Activated CD4-positive, alpha-beta memory T cell treated with anti-CD3 and anti-CD28 coated beads, Interleukin-2, amount 10 ng/mL, durations not matched to agents 7 days and 5 days (primary cell): ENCODE data around the gene GMDS. TPM values are rescaled to one million over a fixed set of nuclear protein-coding genes. Genes with fewer than 3 reads are reported as not detected.
"Not testable (repeated sequence)": the region's sequence is repeated elsewhere in the genome, so short reads cannot be mapped to it uniquely, and the experiment has no call there.

Experiments used
- CTCF ChIA-PET: fragments of 350-600 bp; sonication (Branson Sonifier 250); formaldehyde crosslinking; loops from one replicate; lab custom pipeline; 2021; ENCODE audit warnings: antibody characterized with exemption, inconsistent platforms; lab: Charles Lee
- POLR2A ChIA-PET: fragments of 350-600 bp; sonication (Branson Sonifier 250); formaldehyde crosslinking; loops from one replicate; lab custom pipeline; 2021; ENCODE audit warnings: antibody characterized with exemption; lab: Charles Lee
- DNase-seq: peaks from one replicate; pipeline ENCODE4 v3.0.0-alpha.2; 2020
- H3K27ac Mint-ChIP-seq: one replicate; pipeline ENCODE4 v1.8.0; 2021; ENCODE audit warnings: mild to moderate bottlenecking, mixed read lengths
- H3K27me3 Mint-ChIP-seq: one replicate; pipeline ENCODE4 v1.8.0; 2021; ENCODE audit warnings: mixed read lengths
- H3K36me3 Mint-ChIP-seq: one replicate; pipeline ENCODE4 v1.8.0; 2021; ENCODE audit warnings: low read depth, mixed read lengths
- H3K4me1 Mint-ChIP-seq: one replicate; pipeline ENCODE4 v1.8.0; 2021; ENCODE audit warnings: mixed read lengths
- H3K4me3 Mint-ChIP-seq: one replicate; pipeline ENCODE4 v1.8.0; 2021; ENCODE audit warnings: mild to moderate bottlenecking, mixed read lengths
- H3K9me3 Mint-ChIP-seq: one replicate; pipeline ENCODE4 v1.8.0; 2021; ENCODE audit warnings: mixed read lengths
- total RNA-seq, 2 experiments: library from RNA; stranded (reverse); gene quantifications; one replicate each; pipeline ENCODE4 v1.2.3, GENCODE V29; 2021

The GMDS gene
- total RNA-seq, 2 experiments from 2014 or later = 23.7 to 24.7 TPM

- no peak for DNase-seq
- CTCF ChIA-PET = interaction anchor here (0.5 kb wide), 1 partner anchor 792 kb away, joined by 3 read pairs; no protein-coding TSS in a partner anchor
Observed at GRCh38 chr6:1854296-1854695, 391.1 kb downstream of the GMDS start.

DNA sequence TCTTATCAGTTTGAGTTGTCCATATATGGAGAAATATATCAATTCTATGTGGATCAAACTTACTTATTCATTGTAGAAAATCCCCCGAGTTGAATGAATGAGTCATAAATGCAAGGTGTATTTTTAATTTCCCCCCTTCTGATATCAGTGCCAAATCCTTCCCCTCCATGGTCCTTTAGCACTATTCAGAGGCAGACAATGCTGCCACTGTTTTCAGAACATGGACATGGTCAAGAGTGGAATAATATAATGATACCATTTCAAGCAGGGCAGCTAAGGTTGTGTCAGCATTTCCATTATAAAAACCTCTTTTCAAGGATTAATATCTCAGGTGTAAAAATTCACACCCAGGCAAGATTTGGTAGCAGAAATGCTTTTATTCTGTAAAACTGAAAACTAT lies 391.6 kb downstream of the GMDS start:
- no peaks in the 10 kb centered on the region for H3K36me3 Mint-ChIP-seq
- H3K27ac Mint-ChIP-seq = no peak overlapping the region
- H3K27me3 Mint-ChIP-seq = no peaks in the 10 kb centered on the region
- DNase-seq = no peak
- ChIA-PET CTCF (interaction anchor here (0.5 kb wide), 1 partner anchor 792 kb away, joined by 3 read pairs; no protein-coding TSS in a partner anchor), POLR2A (no interaction called here)
- no peak overlapping the region for H3K4me3 Mint-ChIP-seq
- H3K9me3 Mint-ChIP-seq = no peaks in the 10 kb centered on the region
- H3K4me1 Mint-ChIP-seq = no peaks in the 10 kb centered on the region

More at GRCh38 chr6:1854296-1854695, 391.1 kb downstream of the GMDS start:
- H3K4me3 Mint-ChIP-seq = no peak overlapping the region
- POLR2A ChIA-PET = no interaction called here
- no peaks in the 10 kb centered on the region for H3K9me3 Mint-ChIP-seq
- no peaks in the 10 kb centered on the region for H3K27me3 Mint-ChIP-seq
- no peaks in the 10 kb centered on the region for H3K36me3 Mint-ChIP-seq
- no peaks in the 10 kb centered on the region for H3K4me1 Mint-ChIP-seq
- H3K27ac Mint-ChIP-seq = no peak overlapping the region

- Mint-ChIP-seq H3K27me3 (no peaks in the 10 kb centered on the region), H3K9me3 (no peaks in the 10 kb centered on the region), H3K4me3 (no peak overlapping the region), H3K27ac (no peak overlapping the region), H3K4me1 (no peaks in the 10 kb centered on the region), H3K36me3 (no peaks in the 10 kb centered on the region)
- no peak for DNase-seq
- CTCF ChIA-PET = no interaction called here
- POLR2A ChIA-PET = no interaction called here
Observed at GRCh38 chr6:1851681-1852456, 393.5 kb downstream of the GMDS start.

- Mint-ChIP-seq H3K4me3 (no peak overlapping the region), H3K36me3 (no peaks in the 10 kb centered on the region), H3K27ac (no peak overlapping the region), H3K27me3 (no peaks in the 10 kb centered on the region), H3K9me3 (no peaks in the 10 kb centered on the region), H3K4me1 (no peaks in the 10 kb centered on the region)
- ChIA-PET CTCF (no interaction called here), POLR2A (no interaction called here)
- DNase-seq = no peak
Observed at GRCh38 chr6:1850840-1851157, 394.6 kb downstream of the GMDS start.

DNA sequence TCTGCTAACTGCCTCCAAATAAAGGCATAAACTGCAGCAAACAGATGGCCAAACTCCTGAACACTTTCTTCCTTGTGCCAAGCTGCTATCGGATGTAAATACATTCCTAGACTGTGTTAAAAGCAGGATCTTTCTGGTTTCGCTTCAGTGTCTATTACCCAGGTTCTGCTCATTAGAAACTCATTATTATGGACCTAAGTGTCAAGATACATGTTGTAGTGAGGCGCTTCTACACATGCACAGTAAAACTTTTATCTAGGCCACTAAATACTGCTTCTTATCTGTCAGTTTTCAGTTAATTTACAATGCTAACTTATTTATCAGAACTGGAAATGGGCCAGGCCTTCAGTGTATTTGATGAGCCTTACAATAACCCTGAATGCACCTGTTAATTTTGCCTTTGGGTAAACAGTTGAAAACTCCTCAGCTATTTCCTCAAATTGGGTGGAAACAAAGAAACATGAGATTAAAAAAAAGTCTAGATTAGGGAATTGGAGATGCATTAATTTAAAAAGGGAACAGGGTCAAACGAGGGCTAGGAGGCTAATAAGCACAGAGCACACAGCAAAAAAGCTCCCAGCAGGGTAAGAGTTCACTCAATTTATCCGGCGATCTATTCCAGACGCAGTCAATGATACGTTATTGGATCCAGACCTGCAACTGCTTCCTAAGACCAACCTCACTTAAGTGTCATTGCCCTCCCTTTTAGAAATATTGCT lies 395.1 kb downstream of the GMDS start:
- Mint-ChIP-seq H3K27ac (no peak overlapping the region), H3K27me3 (no peaks in the 10 kb centered on the region), H3K36me3 (no peaks in the 10 kb centered on the region), H3K4me3 (no peak overlapping the region), H3K9me3 (no peaks in the 10 kb centered on the region), H3K4me1 (no peaks in the 10 kb centered on the region)
- POLR2A ChIA-PET = no interaction called here
- CTCF ChIA-PET = no interaction called here
- DNase-seq = no peak

DNA sequence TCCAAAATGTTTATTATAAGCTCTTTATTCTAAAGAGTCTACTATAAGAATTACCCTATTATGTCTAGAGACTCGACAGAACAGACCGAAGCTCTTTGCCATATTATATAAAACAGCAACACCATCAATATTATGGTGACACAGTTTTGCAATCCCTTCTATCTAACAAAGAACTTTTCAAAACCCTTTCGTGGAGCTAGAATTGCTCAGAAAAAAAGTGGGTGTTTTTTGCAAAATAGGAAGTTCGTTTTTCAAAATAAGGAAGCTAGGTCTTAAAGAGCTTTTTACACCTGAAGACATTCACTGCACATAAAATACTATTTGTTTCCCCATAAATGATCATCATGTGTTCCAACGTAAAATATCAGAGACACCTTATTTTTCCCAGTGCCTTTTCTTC lies 395.7 kb downstream of the GMDS start:
- no peak for DNase-seq
- ChIA-PET POLR2A (no interaction called here), CTCF (no interaction called here)
- H3K4me3 Mint-ChIP-seq = no peak overlapping the region
- H3K27ac Mint-ChIP-seq = no peak overlapping the region
- no peaks in the 10 kb centered on the region for H3K36me3 Mint-ChIP-seq
- H3K4me1 Mint-ChIP-seq = no peaks in the 10 kb centered on the region
- H3K27me3 Mint-ChIP-seq = no peaks in the 10 kb centered on the region
- no peaks in the 10 kb centered on the region for H3K9me3 Mint-ChIP-seq

- H3K36me3 Mint-ChIP-seq = no peaks in the 10 kb centered on the region
- H3K4me1 Mint-ChIP-seq = no peaks in the 10 kb centered on the region
- no peak overlapping the region for H3K4me3 Mint-ChIP-seq
- no peak overlapping the region for H3K27ac Mint-ChIP-seq
- ChIA-PET POLR2A (no interaction called here), CTCF (no interaction called here)
- DNase-seq = no peak
- H3K27me3 Mint-ChIP-seq = no peaks in the 10 kb centered on the region
- H3K9me3 Mint-ChIP-seq = no peaks in the 10 kb centered on the region
Observed at GRCh38 chr6:1848752-1849151, 396.7 kb downstream of the GMDS start.

GRCh38 chr6:1846611-1847010 lies 398.8 kb downstream of the GMDS start:
- no peaks in the 10 kb centered on the region for H3K27me3 Mint-ChIP-seq
- H3K9me3 Mint-ChIP-seq = no peaks in the 10 kb centered on the region
- no peaks in the 10 kb centered on the region for H3K36me3 Mint-ChIP-seq
- ChIA-PET CTCF (no interaction called here), POLR2A (no interaction called here)
- no peak overlapping the region for H3K4me3 Mint-ChIP-seq
- no peak overlapping the region for H3K27ac Mint-ChIP-seq
- no peaks in the 10 kb centered on the region for H3K4me1 Mint-ChIP-seq
- DNase-seq = no peak

DNA sequence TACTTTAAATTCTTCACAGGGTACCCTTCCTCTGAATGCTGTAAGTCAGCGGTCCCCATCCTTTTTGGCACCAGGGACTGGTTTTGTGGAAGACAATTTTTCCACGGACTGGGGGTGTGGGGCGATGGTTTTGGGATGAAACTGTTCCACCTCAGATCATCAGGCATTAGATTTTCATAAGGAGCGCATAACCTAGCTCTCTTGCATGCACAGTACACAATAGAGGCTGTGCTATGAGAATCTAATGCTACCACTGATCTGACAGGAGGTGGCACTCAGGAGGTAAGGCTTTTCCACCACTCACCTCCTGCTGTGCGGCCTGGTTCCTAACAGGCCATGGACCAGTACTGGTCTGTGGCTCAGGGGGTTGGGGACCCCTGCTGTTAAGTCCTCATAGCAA lies 399.9 kb downstream of the GMDS start:
- H3K4me3 Mint-ChIP-seq, H3K4me1 Mint-ChIP-seq, H3K36me3 Mint-ChIP-seq, POLR2A ChIA-PET, DNase-seq, H3K9me3 Mint-ChIP-seq, H3K27ac Mint-ChIP-seq, H3K27me3 Mint-ChIP-seq: not testable (repeated sequence)
- CTCF ChIA-PET = interaction anchor here (1.1 kb wide), 1 partner anchor 19 kb away, joined by 3 read pairs; no protein-coding TSS in a partner anchor

GRCh38 chr6:1842334-1842733 lies 403.1 kb downstream of the GMDS start:
- ChIA-PET CTCF (no interaction called here), POLR2A (no interaction called here)
- Mint-ChIP-seq H3K36me3 (no peaks in the 10 kb centered on the region), H3K27me3 (no peaks in the 10 kb centered on the region), H3K4me3 (no peak overlapping the region), H3K27ac (no peak overlapping the region), H3K9me3 (no peaks in the 10 kb centered on the region), H3K4me1 (no peaks in the 10 kb centered on the region)
- no peak for DNase-seq

DNA sequence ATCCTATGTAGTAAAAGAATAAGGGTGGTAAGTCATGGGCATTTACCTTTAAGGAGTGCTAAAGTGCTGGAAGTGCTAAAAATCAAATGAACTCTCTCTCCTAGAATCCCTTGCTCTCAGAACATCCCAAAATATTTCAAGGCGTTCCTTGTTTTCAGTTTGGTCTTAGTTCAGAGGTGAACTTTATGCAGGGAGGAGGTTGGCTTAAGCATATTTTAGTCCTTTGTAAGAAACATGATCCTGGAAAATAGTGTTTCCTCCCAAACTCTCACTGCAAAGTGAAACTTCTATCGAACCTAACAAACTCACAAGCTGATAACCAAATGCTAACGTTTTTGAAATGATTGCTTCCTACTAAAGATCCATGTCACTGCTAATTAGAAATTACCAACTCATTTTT lies 404.3 kb downstream of the GMDS start:
- Mint-ChIP-seq H3K4me3 (no peak overlapping the region), H3K27me3 (no peaks in the 10 kb centered on the region), H3K27ac (no peak overlapping the region), H3K36me3 (no peaks in the 10 kb centered on the region), H3K9me3 (no peaks in the 10 kb centered on the region), H3K4me1 (no peaks in the 10 kb centered on the region)
- no peak for DNase-seq
- CTCF ChIA-PET = no interaction called here
- POLR2A ChIA-PET = no interaction called here

DNA sequence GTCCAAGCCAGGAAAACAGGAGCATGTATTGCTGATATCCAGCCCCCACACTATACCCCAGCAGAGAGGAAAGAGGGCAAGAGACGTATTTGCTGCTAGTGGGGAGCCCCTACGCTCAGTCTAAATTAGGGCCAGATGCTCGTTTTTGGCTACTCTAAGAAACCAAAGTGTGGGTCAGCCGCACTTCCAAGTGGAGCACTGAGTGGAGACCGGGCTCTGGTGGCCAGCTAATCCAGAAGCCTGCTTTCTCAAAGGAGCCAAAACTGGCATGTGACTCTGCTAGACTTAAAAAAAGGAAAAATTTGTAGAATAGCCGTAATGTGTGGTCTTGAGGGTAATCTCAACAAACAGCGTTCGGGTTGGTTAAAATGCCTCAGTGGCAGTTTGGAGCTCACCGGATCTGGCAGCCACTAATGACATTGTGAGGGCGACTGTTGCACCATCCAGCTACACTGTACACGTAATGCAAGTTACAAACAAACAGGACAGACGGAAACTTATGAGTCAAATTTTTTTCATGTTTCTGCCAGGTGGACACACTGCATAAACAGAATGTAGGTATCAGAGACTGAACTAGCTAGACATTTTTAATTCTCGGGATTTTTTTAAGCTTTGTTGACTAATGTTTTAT lies 404.8 kb downstream of the GMDS start:
- ChIA-PET CTCF (no interaction called here), POLR2A (no interaction called here)
- Mint-ChIP-seq H3K36me3 (no peaks in the 10 kb centered on the region), H3K4me1 (no peaks in the 10 kb centered on the region), H3K4me3 (no peak overlapping the region), H3K27me3 (no peaks in the 10 kb centered on the region), H3K27ac (no peak overlapping the region), H3K9me3 (no peaks in the 10 kb centered on the region)
- no peak for DNase-seq

DNA sequence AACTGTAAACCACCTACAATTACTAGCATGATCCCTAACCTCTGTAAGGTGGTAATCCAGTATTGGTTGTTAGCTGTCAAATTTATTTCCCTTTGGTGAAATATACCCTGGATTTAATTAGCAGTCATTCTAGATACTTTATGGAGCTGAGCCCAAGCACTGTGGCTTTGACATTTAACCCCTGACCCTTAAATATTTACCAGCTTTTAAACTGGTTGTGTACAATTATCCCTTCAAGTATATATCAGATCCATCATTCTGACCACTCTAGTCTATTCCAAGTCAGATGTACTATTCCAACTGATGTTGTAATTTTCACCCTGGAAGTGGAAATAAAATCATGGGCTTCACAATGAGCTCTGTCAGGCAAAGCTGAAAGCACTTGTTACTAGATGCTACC lies 406.0 kb downstream of the GMDS start:
- H3K27ac Mint-ChIP-seq = no peak overlapping the region
- DNase-seq = no peak
- no peaks in the 10 kb centered on the region for H3K36me3 Mint-ChIP-seq
- no peaks in the 10 kb centered on the region for H3K4me1 Mint-ChIP-seq
- ChIA-PET CTCF (no interaction called here), POLR2A (no interaction called here)
- H3K4me3 Mint-ChIP-seq = no peak overlapping the region
- H3K9me3 Mint-ChIP-seq = no peaks in the 10 kb centered on the region
- no peaks in the 10 kb centered on the region for H3K27me3 Mint-ChIP-seq
